Forelimb muscle (tissue), 1 donor: ENCODE results near the gene KIF1B. TPM values are rescaled to one million over a fixed set of nuclear protein-coding genes. Genes with fewer than 3 reads are reported as not detected.
"Not testable (repeated sequence)": the region's sequence is repeated elsewhere in the genome, so short reads cannot be mapped to it uniquely, and the experiment has no call there.

ENCODE experiments used
- DNase-seq: peaks from one replicate; pipeline ENCODE4 v3.0.0-alpha.2; 2013; ENCODE audit warnings: low read depth
- polyA plus RNA-seq: library from polyadenylated mRNA; unstranded; fragments of 120-200 nt; gene quantifications from one replicate; pipeline ENCODE4 v1.2.1, GENCODE V29; 2013; ENCODE audit not compliant: insufficient read length

KIF1B gene
- polyA plus RNA-seq, 1 donor = 188 TPM

DNA sequence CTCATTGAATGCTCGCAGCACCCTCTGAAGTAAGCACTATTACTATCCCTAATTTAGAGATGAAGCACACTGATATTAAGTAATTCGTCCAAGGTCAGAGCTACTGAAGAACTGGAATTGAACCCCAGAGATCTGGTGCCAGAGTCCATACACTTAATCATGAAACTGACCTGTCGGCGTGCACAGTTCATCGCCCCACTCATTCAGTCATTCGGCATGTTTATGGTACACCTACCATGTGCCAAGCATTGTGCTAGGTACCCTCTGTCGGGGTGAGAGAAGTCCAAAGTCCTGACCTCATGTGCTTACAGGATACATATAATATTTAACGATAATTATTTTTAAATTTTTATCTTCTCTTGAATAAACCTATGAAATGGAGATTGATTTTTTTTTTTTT is 214.3 kb downstream of the KIF1B start:
- no peak for DNase-seq

DNA sequence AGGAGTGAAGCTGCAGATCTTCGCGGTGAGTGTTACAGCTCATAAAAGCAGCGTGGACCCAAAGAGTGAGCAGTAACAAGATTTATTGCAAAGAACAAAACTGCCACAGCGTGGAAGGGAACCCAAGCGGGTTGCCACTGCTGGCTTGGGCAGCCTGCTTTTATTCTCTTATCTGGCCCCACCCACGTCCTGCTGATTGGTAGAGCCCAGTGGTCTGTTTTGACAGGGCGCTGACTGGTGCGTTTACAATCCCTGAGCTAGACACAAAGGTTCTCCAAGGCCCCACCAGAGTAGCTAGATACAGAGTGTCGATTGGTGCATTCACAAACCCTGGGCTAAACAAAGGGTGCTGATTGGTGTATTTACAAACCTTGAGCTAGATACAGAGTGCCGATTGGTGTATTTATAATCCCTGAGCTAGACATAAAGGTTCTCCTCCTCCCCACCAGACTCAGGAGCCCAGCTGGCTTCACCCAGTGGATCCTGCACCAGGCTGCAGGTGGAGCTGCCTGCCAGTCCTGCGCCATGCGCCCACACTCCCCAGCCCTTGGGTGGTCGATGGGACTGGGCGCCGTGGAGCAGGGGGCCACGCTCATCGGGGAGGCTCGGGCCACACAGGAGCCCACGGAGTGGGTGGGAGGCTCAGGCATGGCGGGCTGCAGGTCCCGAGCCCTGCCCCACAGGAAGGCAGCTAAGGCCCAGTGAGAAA is 215.6 kb downstream of the KIF1B start:
- not testable (repeated sequence) for DNase-seq

DNA sequence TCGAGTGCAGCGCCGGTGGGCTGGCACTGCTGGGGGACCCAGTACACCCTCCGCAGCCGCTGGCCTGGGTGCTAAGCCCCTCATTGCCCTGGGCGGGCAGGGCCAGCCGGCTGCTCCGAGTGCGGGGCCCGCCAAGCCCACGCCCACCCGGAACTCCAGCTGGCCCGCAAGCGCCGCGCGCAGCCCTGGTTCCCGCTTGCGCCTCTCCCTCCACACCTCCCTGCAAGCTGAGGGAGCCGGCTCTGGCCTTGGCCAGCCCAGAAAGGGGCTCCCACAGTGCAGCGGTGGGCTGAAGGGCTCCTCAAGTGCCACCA is 216.1 kb downstream of the KIF1B start:
- not testable (repeated sequence) for DNase-seq

- DNase-seq = no peak
These were observed 218.6 kb downstream of the KIF1B start for GRCh38 chr1:10428984-10429383.

- no peak for DNase-seq
These were observed 219.5 kb downstream of the KIF1B start for GRCh38 chr1:10429868-10430215.

- DNase-seq = peak; percentile 75
These were observed 220.1 kb downstream of the KIF1B start, which contains the start of gene CENPS for GRCh38 chr1:10430216-10431069. Gene CENPS (plus strand): TSS chr1:10430433. CDS start chr1:10430518, 85 bp downstream.

Other genes with a start within 250 kb of the KIF1B start
- 3.2 TPM for gene RBP7, start 213.3 kb upstream of the KIF1B start, polyA plus RNA-seq
- 40.3 TPM for gene UBE4B, start 177.6 kb upstream of the KIF1B start, polyA plus RNA-seq
- gene PGD, start 188.5 kb downstream of the KIF1B start, polyA plus RNA-seq = 93.4 TPM
- 8.7 TPM for gene CENPS, start 219.9 kb downstream of the KIF1B start, polyA plus RNA-seq
- gene CORT, start 239.5 kb downstream of the KIF1B start, polyA plus RNA-seq = 1.4 TPM